Measurements from ENCODE around the gene NAA15.

NAA15 gene

GRCh38 chr4:139389991-139390390 lies 88.7 kb downstream of the NAA15 start:
- H3K9me3 ChIP-seq (ENCODE audit: control insufficient read depth, insufficient read depth, low read length), result no peaks in the 10 kb centered on the region
- no peak overlapping the region for H3K27ac ChIP-seq (ENCODE audit: low read depth, low read length)
- no peaks in the 10 kb centered on the region; the same call in 1 of the 2 replicates for H4K20me1 ChIP-seq (ENCODE audit: control insufficient read depth, insufficient read depth, low read depth, low read length)
- no peak overlapping the region for H3K4me3 ChIP-seq (ENCODE audit: low read length)
- no peaks in the 10 kb centered on the region for H3F3A ChIP-seq (ENCODE audit: control insufficient read depth, insufficient read depth)
- H3K4me2 ChIP-seq (ENCODE audit: low read length), result no peak overlapping the region
- peaks cover 84% of the 10 kb centered on the region for H3K36me3 ChIP-seq (ENCODE audit: control insufficient read depth, low read length)
- H3K9me2 ChIP-seq (replicated peaks; ENCODE audit: control insufficient read depth, low read length), result no peaks in the 10 kb centered on the region
- no peaks in the 10 kb centered on the region for H3K79me2 ChIP-seq (ENCODE audit: control insufficient read depth, low read length)
- TF ChIP-seq, protein P1, sequence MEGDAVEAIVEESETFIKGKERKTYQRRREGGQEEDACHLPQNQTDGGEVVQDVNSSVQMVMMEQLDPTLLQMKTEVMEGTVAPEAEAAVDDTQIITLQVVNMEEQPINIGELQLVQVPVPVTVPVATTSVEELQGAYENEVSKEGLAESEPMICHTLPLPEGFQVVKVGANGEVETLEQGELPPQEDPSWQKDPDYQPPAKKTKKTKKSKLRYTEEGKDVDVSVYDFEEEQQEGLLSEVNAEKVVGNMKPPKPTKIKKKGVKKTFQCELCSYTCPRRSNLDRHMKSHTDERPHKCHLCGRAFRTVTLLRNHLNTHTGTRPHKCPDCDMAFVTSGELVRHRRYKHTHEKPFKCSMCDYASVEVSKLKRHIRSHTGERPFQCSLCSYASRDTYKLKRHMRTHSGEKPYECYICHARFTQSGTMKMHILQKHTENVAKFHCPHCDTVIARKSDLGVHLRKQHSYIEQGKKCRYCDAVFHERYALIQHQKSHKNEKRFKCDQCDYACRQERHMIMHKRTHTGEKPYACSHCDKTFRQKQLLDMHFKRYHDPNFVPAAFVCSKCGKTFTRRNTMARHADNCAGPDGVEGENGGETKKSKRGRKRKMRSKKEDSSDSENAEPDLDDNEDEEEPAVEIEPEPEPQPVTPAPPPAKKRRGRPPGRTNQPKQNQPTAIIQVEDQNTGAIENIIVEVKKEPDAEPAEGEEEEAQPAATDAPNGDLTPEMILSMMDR (IDR thresholded peaks at IDR 0.05; ENCODE audit: low read depth, low read length, poor library complexity, severe bottlenecking), result no peak
- TF ChIP-seq EZH2phosphoT487 (IDR thresholded peaks at IDR 0.05; ENCODE audit: borderline replicate concordance, low read length), result no peak
- no peaks in the 10 kb centered on the region for H3K4me1 ChIP-seq (ENCODE audit: control insufficient read depth, low read length)
- no peaks in the 10 kb centered on the region for H3K27me3 ChIP-seq (ENCODE audit: control insufficient read depth, low read length)

DNA sequence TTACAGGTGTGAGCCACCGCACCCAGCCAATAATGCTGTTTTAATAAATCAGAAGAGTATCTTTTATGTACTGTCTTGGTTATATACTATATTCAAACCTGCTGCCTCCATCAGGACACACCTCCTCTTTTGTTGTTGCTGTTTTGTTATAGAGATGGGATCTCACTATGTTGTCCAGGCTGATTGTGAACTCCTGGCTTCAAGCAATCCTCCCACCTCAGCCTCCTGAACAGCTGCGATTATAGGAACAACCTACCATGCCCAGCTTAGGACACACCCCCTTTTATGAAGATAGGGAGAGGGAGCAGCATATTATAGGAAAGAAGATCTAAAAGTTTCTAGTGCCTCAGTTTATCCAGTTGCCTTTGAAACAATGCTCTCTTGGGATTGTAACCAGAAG lies 90.4 kb downstream of the NAA15 start:
- Histone ChIP-seq H4K20me1 (ENCODE audit: control insufficient read depth, insufficient read depth, low read depth, low read length) (no peaks in the 10 kb centered on the region), H3K4me2 (ENCODE audit: low read length) (no peak overlapping the region), H3K4me1 (ENCODE audit: control insufficient read depth, low read length) (no peaks in the 10 kb centered on the region), H3F3A (ENCODE audit: control insufficient read depth, insufficient read depth) (no peaks in the 10 kb centered on the region), H3K79me2 (ENCODE audit: control insufficient read depth, low read length) (no peaks in the 10 kb centered on the region), H3K27ac (ENCODE audit: low read depth, low read length) (no peak overlapping the region), H3K9me3 (ENCODE audit: control insufficient read depth, insufficient read depth, low read length) (no peaks in the 10 kb centered on the region), H3K36me3 (ENCODE audit: control insufficient read depth, low read length) (peaks cover 69% of the 10 kb centered on the region), H3K9me2 (replicated peaks; ENCODE audit: control insufficient read depth, low read length) (no peaks in the 10 kb centered on the region), H3K4me3 (ENCODE audit: low read length) (no peak overlapping the region), H3K27me3 (ENCODE audit: control insufficient read depth, low read length) (no peaks in the 10 kb centered on the region)
- TF ChIP-seq, protein P1 (IDR thresholded peaks at IDR 0.05; ENCODE audit: low read depth, low read length, poor library complexity, severe bottlenecking), result no peak
- no peak for TF ChIP-seq EZH2phosphoT487 (IDR thresholded peaks at IDR 0.05; ENCODE audit: borderline replicate concordance, low read length)

DNA sequence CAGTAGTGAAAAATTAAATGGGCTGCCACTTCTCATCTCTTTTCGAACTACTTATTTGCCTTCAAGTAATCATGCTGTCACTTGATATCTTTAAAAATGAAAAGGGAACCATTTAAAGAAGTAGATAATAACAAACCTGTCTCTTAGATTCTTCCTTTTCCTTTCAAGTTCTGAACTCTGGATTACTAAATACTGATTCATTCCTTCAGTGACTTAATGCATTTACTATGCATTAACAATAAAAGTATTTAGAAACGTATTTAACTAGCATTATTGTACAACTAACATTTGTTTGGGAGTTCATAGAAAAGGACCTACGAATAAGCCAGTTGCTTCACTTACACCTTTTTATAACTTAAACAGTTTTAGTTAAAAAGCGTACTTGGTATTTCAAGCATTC lies 91.5 kb downstream of the NAA15 start:
- H4K20me1 ChIP-seq (ENCODE audit: control insufficient read depth, insufficient read depth, low read depth, low read length), result no peaks in the 10 kb centered on the region
- H3K9me3 ChIP-seq (ENCODE audit: control insufficient read depth, insufficient read depth, low read length), result no peaks in the 10 kb centered on the region
- H3K4me2 ChIP-seq (ENCODE audit: low read length), result no peak overlapping the region
- H3K9me2 ChIP-seq (replicated peaks; ENCODE audit: control insufficient read depth, low read length), result no peaks in the 10 kb centered on the region
- no peak overlapping the region for H3K27ac ChIP-seq (ENCODE audit: low read depth, low read length)
- no peaks in the 10 kb centered on the region for H3K4me1 ChIP-seq (ENCODE audit: control insufficient read depth, low read length)
- no peaks in the 10 kb centered on the region for H3K27me3 ChIP-seq (ENCODE audit: control insufficient read depth, low read length)
- no peaks in the 10 kb centered on the region for H3F3A ChIP-seq (ENCODE audit: control insufficient read depth, insufficient read depth)
- H3K4me3 ChIP-seq (ENCODE audit: low read length), result no peak overlapping the region
- H3K36me3 ChIP-seq (ENCODE audit: control insufficient read depth, low read length), result peaks cover 59% of the 10 kb centered on the region
- TF ChIP-seq, protein P1 (IDR thresholded peaks at IDR 0.05; ENCODE audit: low read depth, low read length, poor library complexity, severe bottlenecking), result no peak
- TF ChIP-seq EZH2phosphoT487 (IDR thresholded peaks at IDR 0.05; ENCODE audit: borderline replicate concordance, low read length), result no peak
- H3K79me2 ChIP-seq (ENCODE audit: control insufficient read depth, low read length), result no peaks in the 10 kb centered on the region
